GM18505 (cell line): Measurements from ENCODE around the gene LCMT1.
"Not testable (repeated sequence)": the region's sequence is repeated elsewhere in the genome, so short reads cannot be mapped to it uniquely, and the experiment has no call there.

Experiments
- ATAC-seq: cut with Tn5 transposase; IDR thresholded peaks from one replicate; pipeline ENCODE4 v1.9.1; 2021; ENCODE audit not compliant: unreplicated experiment
- POLR2A ChIP-seq: IDR thresholded peaks from 4 replicates; pipeline ENCODE4 v1.6.1; 2011; ENCODE audit warnings: borderline replicate concordance; ENCODE audit not compliant: insufficient read depth, insufficient read length; ENCODE audit errors: extremely low read depth

The LCMT1 gene

GRCh38 chr16:25174285-25174684, 62.7 kb downstream of the LCMT1 start:
- no peak for ATAC-seq
- TF ChIP-seq POLR2A = no peak

GRCh38 chr16:25176136-25176535, 64.6 kb downstream of the LCMT1 start:
- no peak for TF ChIP-seq POLR2A
- ATAC-seq = no peak

GRCh38 chr16:25177512-25177830, 65.9 kb downstream of the LCMT1 start:
- ATAC-seq = no peak

GRCh38 chr16:25177831-25178688, 66.5 kb downstream of the LCMT1 start:
- no peak for ATAC-seq
- TF ChIP-seq POLR2A = no peak

More at GRCh38 chr16:25177512-25177830, 65.9 kb downstream of the LCMT1 start:
- no peak for TF ChIP-seq POLR2A

- not testable (repeated sequence) for ATAC-seq
These were observed 69.7 kb downstream of the LCMT1 start for GRCh38 chr16:25181236-25181635.

- ATAC-seq = no peak
These were observed 73.2 kb downstream of the LCMT1 start for GRCh38 chr16:25184771-25185170.

GRCh38 chr16:25187491-25187795, 75.9 kb downstream of the LCMT1 start:
- TF ChIP-seq POLR2A = no peak
- no peak for ATAC-seq

More at GRCh38 chr16:25184771-25185170, 73.2 kb downstream of the LCMT1 start:
- TF ChIP-seq POLR2A = no peak

- no peak for ATAC-seq
- TF ChIP-seq POLR2A = no peak
These were observed 77.8 kb downstream of the LCMT1 start for GRCh38 chr16:25189305-25189704.

GRCh38 chr16:25192096-25192495, 80.6 kb downstream of the LCMT1 start:
- no peak for ATAC-seq
- no peak for TF ChIP-seq POLR2A

GRCh38 chr16:25194273-25194878, 82.8 kb downstream of the LCMT1 start:
- no peak for TF ChIP-seq POLR2A
- ATAC-seq = no peak

GRCh38 chr16:25198021-25198420, 86.5 kb downstream of the LCMT1 start:
- TF ChIP-seq POLR2A = no peak
- ATAC-seq = no peak

GRCh38 chr16:25199457-25199856, 87.9 kb downstream of the LCMT1 start:
- no peak for TF ChIP-seq POLR2A
- ATAC-seq = no peak

- no peak for ATAC-seq
- TF ChIP-seq POLR2A = no peak
These were observed 99.2 kb downstream of the LCMT1 start for GRCh38 chr16:25210758-25211157.

GRCh38 chr16:25212636-25213035, 101.1 kb downstream of the LCMT1 start:
- TF ChIP-seq POLR2A = no peak
- ATAC-seq = no peak
